H1 (cell line): Measurements from ENCODE around the gene ANK3. TPM values are rescaled to one million over a fixed set of nuclear protein-coding genes. Genes with fewer than 3 reads are reported as not detected.

Source experiments
- CTCF ChIA-PET: fragments of 300-600 bp; sonication (Branson Sonifier 250); formaldehyde crosslinking; loops from one replicate; lab custom pipeline; 2021; ENCODE audit not compliant: partially characterized antibody; lab: Charles Lee
- POLR2A ChIA-PET: fragments of 300-600 bp; sonication (Branson Sonifier 250); formaldehyde crosslinking; loops from one replicate; lab custom pipeline; 2021; ENCODE audit warnings: inconsistent platforms; ENCODE audit not compliant: partially characterized antibody; lab: Charles Lee
- DNase-seq, 2 experiments: peaks; one replicate each; pipeline versions ENCODE4 v3.0.0 to v3.0.0-alpha.2; 2010 to 2022; ENCODE audit warnings: low spot score in 2 of 2, low read depth in 1 of 2, mixed read lengths in 1 of 2
- FAIRE-seq: peaks from 2 replicates; lab custom pipeline; 2011; peaks lifted over from hg19 to GRCh38; lab: Jason Lieb, UNC
- H2AFZ ChIP-seq: 2 replicates; pipeline ENCODE4 v1.8.1; 2012; ENCODE audit warnings: low read length, inconsistent platforms
- H2AK5ac ChIP-seq: 2 replicates; pipeline ENCODE4 v1.6.1; 2013; ENCODE audit warnings: low read depth, low read length
- H2BK120ac ChIP-seq: replicated peaks from 2 replicates; pipeline ENCODE3; 2013; ENCODE audit warnings: low read depth, low read length, inconsistent platforms
- H2BK12ac ChIP-seq: 2 replicates; pipeline ENCODE4 v1.6.1; 2013; ENCODE audit warnings: low read depth, low read length
- H2BK15ac ChIP-seq: 2 replicates; pipeline ENCODE4 v1.6.1; 2013; ENCODE audit warnings: low read length
- H2BK20ac ChIP-seq: 2 replicates; pipeline ENCODE4 v1.6.1; 2013; ENCODE audit warnings: low read length
- H2BK5ac ChIP-seq: 2 replicates; pipeline ENCODE4 v1.6.1; 2013; ENCODE audit warnings: low read depth, low read length
- H3K14ac ChIP-seq: 2 replicates; pipeline ENCODE4 v1.6.1; 2013; ENCODE audit warnings: inconsistent platforms; ENCODE audit not compliant: insufficient read length
- H3K18ac ChIP-seq: 2 replicates; pipeline ENCODE4 v1.6.1; 2013; ENCODE audit warnings: low read length; ENCODE audit errors: extremely low read depth
- H3K23ac ChIP-seq: 2 replicates; pipeline ENCODE4 v1.6.1; 2013; ENCODE audit warnings: inconsistent platforms; ENCODE audit not compliant: insufficient read length
- H3K23me2 ChIP-seq: 2 replicates; pipeline ENCODE4 v1.6.1; 2013; ENCODE audit warnings: low read depth, low read length
- H3K27ac ChIP-seq: 2 replicates; pipeline ENCODE4 v1.6.1; 2011; ENCODE audit warnings: low read depth, low read length, inconsistent platforms
- H3K27me3 ChIP-seq, 4 experiments: replicated peaks in 1 of 4; 1 replicate in 1 of 4; 2 replicates in 3 of 4; pipeline versions ENCODE4 v1.6.1 to v1.8.1; 2011 to 2013; ENCODE audit warnings: low read length in 3 of 4, mild to moderate bottlenecking in 3 of 4, inconsistent platforms in 2 of 4, mixed read lengths in 2 of 4, moderate library complexity in 1 of 4; ENCODE audit not compliant: control insufficient read depth in 3 of 4, insufficient read depth in 3 of 4; ENCODE audit errors: extremely low read depth in 1 of 4
- H3K36me3 ChIP-seq, 4 experiments: 2 replicates each; pipeline versions ENCODE4 v1.6.1 to v1.8.1; 2011 to 2013; ENCODE audit warnings: mild to moderate bottlenecking in 4 of 4, low read length in 3 of 4, moderate library complexity in 2 of 4, control low read depth in 1 of 4, inconsistent platforms in 1 of 4; ENCODE audit not compliant: insufficient read depth in 4 of 4, control insufficient read depth in 2 of 4
- H3K4ac ChIP-seq: replicated peaks from 2 replicates; pipeline ENCODE3; 2013; ENCODE audit warnings: low read length, low read depth, mixed read lengths, inconsistent platforms; ENCODE audit not compliant: insufficient read length
- H3K4me1 ChIP-seq, 4 experiments: replicated peaks in 1 of 4; 1 replicate in 1 of 4; 2 replicates in 3 of 4; pipeline versions ENCODE4 v1.6.1 to v1.8.1; 2011 to 2013; ENCODE audit warnings: low read length in 3 of 4, inconsistent platforms in 2 of 4, mixed read lengths in 1 of 4; ENCODE audit not compliant: insufficient read depth in 4 of 4, control insufficient read depth in 3 of 4
- H3K4me2 ChIP-seq, 2 experiments: 2 replicates each; pipeline versions ENCODE4 v1.6.1 to v1.8.1; 2011 to 2013; ENCODE audit warnings: low read depth in 2 of 2, low read length in 2 of 2, control low read depth in 1 of 2, inconsistent platforms in 1 of 2, mild to moderate bottlenecking in 1 of 2; ENCODE audit not compliant: insufficient read depth in 1 of 2
- H3K4me3 ChIP-seq, 4 experiments: fragments of 200-600, 300-600 bp in 1 of 4; sonication (generic), shearing (Covaris generic), sonication (Bioruptor Twin) in 1 of 4; 2 replicates each; pipeline versions ENCODE4 v1.5.1 to v1.8.1; 2011 to 2016; ENCODE audit warnings: low read length in 4 of 4, low read depth in 3 of 4, control low read depth in 2 of 4, inconsistent platforms in 2 of 4, mild to moderate bottlenecking in 2 of 4, mixed read lengths in 1 of 4, moderate library complexity in 1 of 4; ENCODE audit not compliant: insufficient read depth in 2 of 4; ENCODE audit errors: extremely low read depth in 1 of 4
- H3K56ac ChIP-seq: replicated peaks from 2 replicates; pipeline ENCODE3; 2013; ENCODE audit warnings: low read depth, mild to moderate bottlenecking, mixed read lengths, low read length, inconsistent platforms; ENCODE audit not compliant: insufficient read length
- H3K79me1 ChIP-seq: 2 replicates; pipeline ENCODE4 v1.6.1; 2013; ENCODE audit warnings: low read depth, low read length, control low read depth
- H3K79me2 ChIP-seq, 2 experiments: 2 replicates each; pipeline versions ENCODE4 v1.6.1 to v1.8.1; 2012 to 2013; ENCODE audit warnings: low read length in 2 of 2, mild to moderate bottlenecking in 2 of 2, inconsistent platforms in 1 of 2; ENCODE audit not compliant: insufficient read depth in 2 of 2, control insufficient read depth in 1 of 2
- H3K9ac ChIP-seq, 4 experiments: replicated peaks in 1 of 4; 1 replicate in 1 of 4; 2 replicates in 3 of 4; pipeline versions ENCODE4 v1.6.1 to v1.8.1; 2011 to 2013; ENCODE audit warnings: low read depth in 3 of 4, low read length in 3 of 4, control low read depth in 2 of 4, mild to moderate bottlenecking in 2 of 4, moderate library complexity in 2 of 4, inconsistent platforms in 1 of 4; ENCODE audit errors: extremely low read depth in 1 of 4
- H3K9me3 ChIP-seq, 2 experiments: 2 replicates each; pipeline versions ENCODE4 v1.6.1 to v1.8.1; 2012 to 2013; ENCODE audit warnings: mild to moderate bottlenecking in 2 of 2, moderate library complexity in 2 of 2, control low read depth in 1 of 2, inconsistent platforms in 1 of 2, low read depth in 1 of 2, low read length in 1 of 2, mixed read lengths in 1 of 2; ENCODE audit not compliant: insufficient read depth in 2 of 2
- H4K20me1 ChIP-seq, 2 experiments: replicated peaks in 1 of 2; 2 replicates each; pipeline versions ENCODE3 to v1.8.1; 2011 to 2013; ENCODE audit warnings: inconsistent platforms in 2 of 2, low read length in 2 of 2, mild to moderate bottlenecking in 1 of 2; ENCODE audit not compliant: insufficient read depth in 2 of 2, control insufficient read depth in 1 of 2
- H4K5ac ChIP-seq: 2 replicates; pipeline ENCODE4 v1.6.1; 2013; ENCODE audit warnings: low read length, low read depth, mixed read lengths, inconsistent platforms; ENCODE audit not compliant: insufficient read length
- H4K8ac ChIP-seq: 2 replicates; pipeline ENCODE4 v1.8.0; 2013; ENCODE audit warnings: mild to moderate bottlenecking, moderate library complexity, low read length, inconsistent platforms; ENCODE audit not compliant: insufficient read depth; ENCODE audit errors: extremely low read depth
- H4K91ac ChIP-seq: replicated peaks from 2 replicates; pipeline ENCODE3; 2013; ENCODE audit warnings: low read length, mixed read lengths, inconsistent platforms; ENCODE audit not compliant: insufficient read length
- CBX5 ChIP-seq: fragments of 300-800, 300-1000 bp; sonication (generic); IDR thresholded peaks from 2 replicates; pipeline ENCODE4 v1.7.1; 2016; ENCODE audit warnings: antibody characterized with exemption, low read length, low read depth
- CREB1 ChIP-seq: IDR thresholded peaks from 2 replicates; pipeline ENCODE4 v1.6.1; 2012; ENCODE audit warnings: inconsistent platforms
- HDAC6 ChIP-seq: IDR thresholded peaks from one replicate; pipeline ENCODE4 v1.7.1; 2012; ENCODE audit warnings: low read depth, mild to moderate bottlenecking, inconsistent platforms, low read length, moderate library complexity
- JUND ChIP-seq: IDR thresholded peaks from 2 replicates; pipeline ENCODE4 v1.6.1; 2011; ENCODE audit warnings: mild to moderate bottlenecking, improper control_type of control experiment, low read length
- KDM4A ChIP-seq: IDR thresholded peaks from one replicate; pipeline ENCODE4 v1.7.1; 2012; ENCODE audit warnings: low read depth, mild to moderate bottlenecking, moderate library complexity, low read length, inconsistent platforms; ENCODE audit not compliant: severe bottlenecking
- KDM5A ChIP-seq: fragments of 200-600 bp; IDR thresholded peaks from 2 replicates; pipeline ENCODE4 v1.7.1; 2012; ENCODE audit warnings: mild to moderate bottlenecking, low read length, inconsistent platforms, mixed read lengths
- SAP30 ChIP-seq: fragments of 300-600 bp; sonication (generic); IDR thresholded peaks from 2 replicates; pipeline ENCODE4 v1.7.1; 2012; ENCODE audit warnings: low read length, moderate library complexity, mild to moderate bottlenecking, inconsistent platforms; ENCODE audit not compliant: insufficient read depth, insufficient replicate concordance
- SIN3A ChIP-seq, 2 experiments: IDR thresholded peaks in 1 of 2; conservative IDR thresholded peaks in 1 of 2; 2 replicates each; pipeline ENCODE4 v1.6.1; 2011 to 2012; ENCODE audit warnings: low read length in 2 of 2, improper control_type of control experiment in 1 of 2, low read depth in 1 of 2, mild to moderate bottlenecking in 1 of 2
- SIRT6 ChIP-seq: IDR thresholded peaks from one replicate; pipeline ENCODE4 v1.7.1; 2012; ENCODE audit warnings: low read length, inconsistent platforms
- SP2 ChIP-seq: IDR thresholded peaks from 2 replicates; pipeline ENCODE4 v1.6.1; 2012; ENCODE audit warnings: mild to moderate bottlenecking, low read length, inconsistent platforms
- SP4 ChIP-seq: IDR thresholded peaks from 2 replicates; pipeline ENCODE4 v1.6.1; 2012; ENCODE audit warnings: low read length, inconsistent platforms
- SRF ChIP-seq: IDR thresholded peaks from 2 replicates; pipeline ENCODE4 v1.6.1; 2011; ENCODE audit warnings: mild to moderate bottlenecking, low read depth, low read length, moderate library complexity
- TCF12 ChIP-seq: IDR thresholded peaks from 2 replicates; pipeline ENCODE4 v1.6.1; 2011; ENCODE audit warnings: low read depth, mild to moderate bottlenecking, low read length
- TEAD4 ChIP-seq: IDR thresholded peaks from 2 replicates; pipeline ENCODE4 v1.6.1; 2012; ENCODE audit warnings: low read depth, low read length, inconsistent platforms, mixed read lengths
- ZNF274 ChIP-seq: IDR thresholded peaks from 2 replicates; pipeline ENCODE4 v1.7.0; 2012; ENCODE audit warnings: low read length, borderline replicate concordance; ENCODE audit errors: extremely low read depth
- WGBS, 2 experiments: shearing (Covaris generic) in 1 of 2; methylation state at CpG; one replicate each; pipeline versions ENCODE4 v1.1.6 to v1.1.7; 2013 to 2015; ENCODE audit warnings: low lambda C conversion rate in 2 of 2, mixed read lengths in 2 of 2, inconsistent platforms in 1 of 2, low coverage in 1 of 2, missing lambda C conversion rate in 1 of 2; ENCODE audit not compliant: insufficient replicate concordance in 2 of 2, insufficient coverage in 1 of 2, insufficient read length in 1 of 2; ENCODE audit errors: extremely low coverage in 1 of 2, missing lambda C conversion rate in 1 of 2; 5-methylcytosine and 5-hydroxymethylcytosine counted together
- polyA plus RNA-seq, 7 experiments: library from polyadenylated mRNA; depleted of rRNA in 3 of 7; stranded (reverse) in 5 of 7; unstranded in 2 of 7; fragments of >200 nt in 5 of 7; fragments of 200-250 nt in 2 of 7; gene quantifications; 1 replicate in 5 of 7; 2 replicates in 1 of 7; 4 replicates in 1 of 7; pipeline versions ENCODE4 v1.2.1 to v1.2.3, GENCODE V29; 2011 to 2013; ENCODE audit warnings: missing spikeins in 2 of 7, mixed read lengths in 2 of 7
- total RNA-seq: library from RNA; stranded (reverse); fragmentation: NEBNext Ultra II Directional; extraction: Animal tissue kit (Norgen Biotek cat#: 25700); gene quantifications from 2 replicates; pipeline ENCODE4 v1.2.1, GENCODE V29; 2021

Gene ANK3
- total and polyA plus RNA-seq, 2 of the 8 experiments (the other 6 are each of a cell fraction or from before 2014, with no cell fraction given): 18.1 to 67.9 TPM

- ChIA-PET POLR2A (interaction anchor here (0.9 kb wide), 1 partner anchor 20 kb away, joined by 3 read pairs; no protein-coding TSS in a partner anchor), CTCF (interaction anchor here (0.6 to 1.5 kb wide), 5 partner anchors 117 to 353 kb away, joined by 3 to 5 read pairs (median 3); no protein-coding TSS in a partner anchor)
- Histone ChIP-seq H3K4ac (no peak overlapping the region), H2BK15ac (no peak overlapping the region), H4K91ac (no peak overlapping the region), H4K20me1 (no peaks in the 10 kb centered on the region), H2BK20ac (no peak overlapping the region), H2BK120ac (no peak overlapping the region), H3K4me2 (no peak overlapping the region), H3K23me2 (no peaks in the 10 kb centered on the region), H3K9ac (no peak overlapping the region), H3K36me3 (no peaks in the 10 kb centered on the region), H3K27me3 (no peaks in the 10 kb centered on the region), H3K9me3 (no peaks in the 10 kb centered on the region), H3K23ac (no peak overlapping the region), H2AK5ac (no peak overlapping the region), H2BK5ac (no peak overlapping the region), H2AFZ (no peak overlapping the region), H3K27ac (no peak overlapping the region), H3K79me1 (no peaks in the 10 kb centered on the region), H4K5ac (no peak overlapping the region), H4K8ac (no peak overlapping the region), H2BK12ac (no peak overlapping the region), H3K79me2 (no peaks in the 10 kb centered on the region), H3K56ac (no peak overlapping the region), H3K18ac (no peak overlapping the region), H3K4me3 (no peak overlapping the region), H3K14ac (no peak overlapping the region), H3K4me1 (no peaks in the 10 kb centered on the region)
- WGBS, 2 experiments: 91% methylated on average over 6 of the region's 6 CpGs; no CpG with 5 or more reads in 1 of the 2 experiments
- DNase-seq (no peak), FAIRE-seq (no peak)
- TF ChIP-seq SIN3A (conservative IDR thresholded peaks at IDR 0.05 in 1 of 2, IDR thresholded peaks at IDR 0.05 in 1 of 2; ENCODE audit: low read depth in 1 of 2, low read length in 2 of 2) (no peak), SRF (no peak), KDM5A (no peak), HDAC6 (no peak), ZNF274 (no peak), TEAD4 (no peak), SP4 (no peak), SIRT6 (no peak), CBX5 (no peak), KDM4A (no peak), SAP30 (no peak), JUND (no peak), SP2 (no peak), TCF12 (no peak), CREB1 (no peak)
These were observed 96.0 kb downstream of the ANK3 start for GRCh38 chr10:60293581-60294175.
